ENCODE measurements around the gene MAB21L4.

MAB21L4 gene

DNA sequence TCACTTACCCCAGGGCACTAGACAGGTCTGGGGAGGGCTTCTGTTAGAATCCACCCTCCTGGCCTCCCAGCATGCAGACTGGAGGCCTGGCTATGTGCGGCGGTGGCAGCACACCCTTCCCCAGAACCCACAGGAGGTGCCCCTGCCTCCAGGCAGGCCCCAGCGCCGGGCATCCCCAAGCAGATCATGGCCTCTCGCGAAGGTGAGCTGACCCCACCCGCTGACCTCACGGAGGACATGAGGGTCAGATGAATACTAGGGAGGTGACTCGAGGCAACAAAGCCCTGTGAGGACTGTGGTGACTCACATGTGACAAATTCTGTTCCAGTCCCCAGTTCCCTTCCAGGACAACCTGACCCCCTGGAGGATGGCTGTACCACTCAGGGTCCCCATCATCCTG is 1.9 kb downstream of the MAB21L4 start:
- DNase-seq (ENCODE audit: low spot score): no peak

DNA sequence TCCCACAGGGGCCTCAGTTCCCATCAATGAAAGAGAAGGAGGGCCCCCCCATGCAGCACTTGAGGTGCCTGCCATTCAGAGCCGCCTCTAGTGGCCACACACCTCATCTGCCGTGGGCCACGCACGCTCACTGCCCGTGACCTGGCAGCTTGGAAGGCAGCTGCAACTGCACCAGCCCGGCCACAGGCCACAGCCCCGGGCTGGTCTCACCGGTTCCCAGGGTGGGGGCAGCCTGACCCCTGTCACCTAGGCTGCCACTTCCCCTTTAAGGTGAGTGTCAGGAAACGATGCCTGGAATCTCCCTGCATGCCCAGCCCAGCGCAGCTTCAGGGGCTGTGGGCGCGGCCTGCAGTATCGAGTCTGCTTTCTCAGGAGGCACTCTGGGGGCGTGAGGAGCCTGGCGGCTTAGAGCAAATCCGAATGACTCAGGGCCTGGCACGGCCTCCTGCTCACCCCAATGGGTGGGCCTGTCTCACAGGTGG is 2.6 kb downstream of the MAB21L4 start:
- no peak for DNase-seq (ENCODE audit: low spot score)

DNA sequence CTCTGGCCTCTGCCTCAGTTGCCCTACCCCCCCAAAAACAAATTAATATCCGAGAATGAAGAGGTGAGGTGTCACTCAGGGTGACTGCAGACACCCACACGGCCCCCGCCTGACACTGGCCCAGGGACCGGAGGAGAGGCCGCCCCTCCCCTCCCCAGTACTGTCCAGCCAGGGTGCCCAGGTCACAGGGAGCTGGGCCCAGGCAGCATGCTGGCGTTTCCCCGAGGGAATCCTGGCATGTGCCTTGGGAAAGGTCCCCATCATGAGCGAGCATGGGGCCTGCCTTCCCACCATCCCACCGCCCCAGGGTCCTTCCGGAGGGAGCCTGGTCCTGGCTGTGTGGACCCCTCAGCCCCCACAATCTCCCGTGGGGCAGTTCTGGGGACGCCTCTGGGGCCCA is 3.0 kb downstream of the MAB21L4 start:
- no peak for DNase-seq (ENCODE audit: low spot score)

DNA sequence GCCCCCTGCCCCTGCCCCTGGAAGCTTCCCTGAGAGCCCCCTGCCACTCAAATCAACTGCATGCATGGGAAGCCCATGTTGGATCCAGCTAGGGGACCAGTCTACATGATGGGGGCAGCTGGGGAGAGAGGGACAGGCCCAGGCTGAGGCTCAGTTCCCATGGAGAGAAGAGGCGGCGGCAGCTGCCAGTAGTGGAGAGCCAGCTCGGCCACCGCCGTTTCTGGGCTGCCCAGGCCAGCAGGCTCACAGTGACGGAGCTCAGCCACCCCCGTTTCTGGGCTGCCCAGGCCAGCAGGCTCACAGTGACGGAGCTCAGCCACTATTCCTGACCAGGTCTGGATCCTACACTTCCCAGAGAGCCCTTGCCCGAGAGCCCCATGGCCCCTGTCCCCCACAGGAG is 3.6 kb downstream of the MAB21L4 start:
- DNase-seq (ENCODE audit: low spot score): no peak

DNA sequence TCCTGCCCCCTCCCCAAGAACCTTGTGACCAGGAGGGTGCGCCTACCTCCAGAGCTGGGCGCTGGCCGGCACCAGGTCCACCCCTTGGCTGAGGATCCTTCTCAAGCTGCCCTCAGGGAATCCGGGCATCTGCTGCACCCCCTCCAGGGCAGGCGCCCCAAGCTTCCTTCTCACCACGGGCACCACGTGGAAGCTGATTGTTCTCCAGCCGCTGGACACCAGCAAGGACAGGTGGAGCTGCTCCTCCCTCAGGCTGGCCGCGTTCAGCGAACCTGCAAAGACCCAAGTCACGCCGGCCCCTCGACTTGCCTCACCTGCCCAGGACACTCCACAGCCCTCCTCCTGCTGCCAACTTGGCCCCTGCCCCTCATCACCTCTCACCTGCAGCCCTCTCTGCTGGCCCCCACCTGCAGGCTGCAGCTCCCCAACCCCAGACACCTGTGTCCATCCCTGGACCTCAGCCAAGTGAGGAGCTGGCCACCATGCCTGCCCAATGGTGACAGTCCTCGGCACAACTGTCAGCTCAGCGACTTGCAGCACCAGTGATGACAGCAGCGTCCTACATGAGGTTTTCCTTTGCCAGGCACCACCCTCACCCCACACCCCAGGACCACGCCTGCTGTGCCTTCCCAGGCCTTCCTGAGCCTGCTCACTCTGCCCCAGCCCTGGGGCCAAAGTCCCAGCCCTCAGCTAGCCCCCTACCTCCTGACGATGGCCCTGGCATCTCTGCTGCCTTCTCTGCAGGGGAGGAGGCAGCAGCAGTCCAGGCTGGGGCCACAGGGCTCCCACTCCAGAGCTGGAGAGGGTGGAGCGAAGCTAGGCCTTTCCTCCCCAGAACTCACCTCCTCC is 4.2 kb downstream of the MAB21L4 start:
- DNase-seq (ENCODE audit: low spot score): no peak

DNA sequence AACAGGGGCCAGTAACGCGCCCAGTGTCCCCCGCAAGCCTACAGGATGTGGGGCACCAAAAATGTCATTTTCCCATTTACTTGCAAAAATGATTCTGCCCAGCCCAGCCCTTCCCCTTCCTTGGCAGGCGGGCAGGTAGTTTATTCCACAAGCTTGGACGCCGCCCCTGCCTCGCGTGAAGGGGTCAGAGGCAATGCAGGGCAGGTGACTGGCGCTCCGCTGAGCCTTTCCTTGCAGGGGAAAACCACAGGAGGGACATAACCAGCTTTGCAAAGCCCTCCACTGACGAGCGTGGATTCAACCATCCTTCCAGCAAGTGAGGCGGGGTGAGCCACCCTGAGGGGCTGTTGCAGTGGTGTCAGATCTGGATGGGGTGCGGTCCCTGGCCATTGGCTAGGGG is 5.3 kb downstream of the MAB21L4 start:
- no peak for DNase-seq (ENCODE audit: low spot score)

DNA sequence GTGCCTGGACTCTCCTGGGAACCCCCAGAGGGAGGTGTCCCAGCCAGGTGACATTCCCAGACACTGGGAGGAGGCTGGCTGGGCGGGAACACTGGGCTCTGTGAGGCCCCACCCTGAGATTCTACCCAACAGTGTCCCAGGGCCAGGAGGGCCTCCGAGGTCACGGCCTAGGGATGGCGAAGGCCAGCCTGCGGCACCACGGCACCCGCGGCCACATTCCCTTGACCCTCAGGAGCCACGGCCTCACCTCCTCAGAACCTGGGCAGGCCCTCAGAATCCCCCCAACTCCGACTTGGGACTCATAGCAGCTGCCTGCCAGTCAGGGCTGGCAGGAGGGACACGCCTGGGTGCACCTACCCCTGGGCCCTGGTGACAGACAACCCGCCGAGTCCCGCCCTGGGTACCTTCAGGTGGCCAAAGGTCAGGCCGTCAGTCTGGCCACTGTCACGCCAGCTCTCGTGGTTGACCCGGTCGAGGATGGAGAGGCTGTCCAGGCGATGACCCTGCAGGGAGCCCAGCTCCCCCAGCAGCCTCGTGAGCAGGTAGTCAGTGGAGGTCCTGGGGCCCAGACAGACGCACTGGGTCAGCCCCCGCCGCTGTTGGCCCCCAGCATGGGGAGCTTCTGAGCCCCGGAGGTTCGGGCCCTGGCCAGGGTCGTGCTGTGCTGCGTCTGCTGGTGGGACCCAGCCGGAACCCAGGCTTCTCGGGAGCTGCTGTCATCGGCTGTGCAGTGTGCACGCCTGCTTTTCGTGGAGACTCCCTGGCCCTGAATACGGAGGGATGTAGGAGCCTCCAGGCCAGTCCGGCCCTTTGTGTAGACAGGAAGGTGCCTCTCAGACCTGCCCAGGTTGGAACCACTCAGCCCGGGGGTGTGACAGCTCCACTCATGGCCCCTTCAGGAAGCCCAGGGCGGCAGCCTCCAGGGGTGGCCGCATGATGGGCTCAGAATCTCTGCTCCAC is 6.1 kb downstream of the MAB21L4 start:
- no peak for DNase-seq (ENCODE audit: low spot score)

DNA sequence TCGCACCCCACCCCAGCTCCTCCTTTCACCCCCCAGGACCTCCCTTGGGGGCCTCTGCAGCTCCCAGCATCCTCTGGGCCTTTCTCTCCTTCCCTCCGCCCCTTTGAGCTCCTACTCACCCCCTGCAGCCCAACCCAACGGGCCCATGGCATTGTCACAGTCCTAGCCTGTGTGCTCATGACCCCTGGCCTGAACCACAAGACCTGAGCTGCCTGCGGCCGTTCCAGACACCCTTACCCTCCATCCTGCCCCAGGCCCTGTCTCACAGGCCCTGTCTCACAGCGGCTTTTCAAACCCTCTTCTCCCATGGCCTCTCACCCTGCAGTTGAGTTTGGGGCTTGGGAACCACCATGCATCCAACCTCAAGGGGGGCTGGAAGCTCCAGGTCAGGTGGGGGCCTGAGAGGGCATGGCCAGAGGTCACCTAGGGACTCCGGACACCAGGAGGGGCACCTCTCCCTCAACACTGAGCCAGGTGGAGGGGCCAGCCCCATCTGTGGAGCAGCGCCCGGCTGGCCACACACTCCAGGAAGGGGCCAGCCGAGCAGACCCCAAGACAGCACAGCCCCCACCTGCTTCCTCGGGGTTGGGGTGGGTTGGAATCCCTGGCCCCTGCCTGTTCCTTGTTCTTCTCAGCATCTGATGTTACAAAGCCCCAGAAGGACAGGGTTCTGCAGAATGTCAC is 6.9 kb downstream of the MAB21L4 start:
- DNase-seq (ENCODE audit: low spot score): no peak

DNA sequence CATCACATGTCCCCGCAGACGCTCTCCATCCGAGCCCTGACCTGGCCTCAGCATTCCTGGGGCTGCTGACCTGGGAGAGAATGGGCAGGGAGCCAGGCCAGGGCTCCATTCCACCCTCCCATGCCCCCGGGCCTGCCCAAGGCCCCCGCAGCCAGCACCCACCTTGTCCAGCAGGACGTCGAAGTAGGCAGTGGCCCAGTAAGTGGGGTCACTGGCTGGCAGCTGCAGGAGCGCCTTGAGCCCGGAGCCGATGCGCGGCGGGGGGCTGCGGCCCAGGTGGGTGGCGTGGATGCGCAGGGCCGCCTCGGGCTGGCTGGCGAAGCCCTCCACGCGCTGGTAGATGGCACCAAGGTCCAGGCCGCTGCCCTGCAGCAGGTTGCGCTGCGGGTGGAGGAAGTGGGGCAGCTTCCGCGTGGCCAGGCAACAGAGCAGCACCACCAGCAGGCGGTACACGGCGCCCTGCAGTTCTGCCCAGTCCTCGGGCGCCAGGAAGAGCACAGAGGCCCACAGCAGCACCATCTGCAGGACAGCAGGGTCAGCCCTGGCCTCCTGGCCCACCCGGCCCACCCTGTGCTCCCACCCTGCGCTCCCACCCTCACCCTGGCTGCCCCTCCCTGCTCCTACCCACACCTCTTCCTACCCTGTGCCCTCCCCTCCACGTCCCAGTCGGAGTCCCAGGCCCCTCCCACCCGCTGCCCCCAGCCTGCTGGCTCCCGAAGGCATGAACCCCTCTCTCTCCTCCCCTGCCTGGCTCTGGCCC is 7.6 kb downstream of the MAB21L4 start:
- DNase-seq (ENCODE audit: low spot score): no peak

DNA sequence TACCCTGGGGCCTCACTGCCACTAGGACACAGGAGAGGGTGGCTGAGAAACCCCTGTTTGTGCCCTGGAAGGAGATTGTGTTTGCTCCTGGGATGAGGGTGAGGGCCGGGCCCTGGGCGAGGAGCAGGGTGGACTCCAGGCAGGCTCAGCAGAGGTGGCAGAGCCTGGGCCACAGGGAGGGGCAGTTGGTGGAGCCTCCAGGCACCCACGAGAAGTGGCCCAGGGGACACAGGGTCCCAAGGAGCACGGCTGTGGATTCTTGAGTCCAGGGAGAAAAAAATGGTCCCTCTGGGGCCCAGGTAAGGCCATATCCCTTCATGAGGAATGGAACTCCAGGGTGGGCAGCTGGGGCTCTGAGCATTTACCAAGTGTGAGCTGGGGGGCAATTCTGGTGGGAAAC is 8.3 kb downstream of the MAB21L4 start:
- DNase-seq (ENCODE audit: low spot score): no peak

DNA sequence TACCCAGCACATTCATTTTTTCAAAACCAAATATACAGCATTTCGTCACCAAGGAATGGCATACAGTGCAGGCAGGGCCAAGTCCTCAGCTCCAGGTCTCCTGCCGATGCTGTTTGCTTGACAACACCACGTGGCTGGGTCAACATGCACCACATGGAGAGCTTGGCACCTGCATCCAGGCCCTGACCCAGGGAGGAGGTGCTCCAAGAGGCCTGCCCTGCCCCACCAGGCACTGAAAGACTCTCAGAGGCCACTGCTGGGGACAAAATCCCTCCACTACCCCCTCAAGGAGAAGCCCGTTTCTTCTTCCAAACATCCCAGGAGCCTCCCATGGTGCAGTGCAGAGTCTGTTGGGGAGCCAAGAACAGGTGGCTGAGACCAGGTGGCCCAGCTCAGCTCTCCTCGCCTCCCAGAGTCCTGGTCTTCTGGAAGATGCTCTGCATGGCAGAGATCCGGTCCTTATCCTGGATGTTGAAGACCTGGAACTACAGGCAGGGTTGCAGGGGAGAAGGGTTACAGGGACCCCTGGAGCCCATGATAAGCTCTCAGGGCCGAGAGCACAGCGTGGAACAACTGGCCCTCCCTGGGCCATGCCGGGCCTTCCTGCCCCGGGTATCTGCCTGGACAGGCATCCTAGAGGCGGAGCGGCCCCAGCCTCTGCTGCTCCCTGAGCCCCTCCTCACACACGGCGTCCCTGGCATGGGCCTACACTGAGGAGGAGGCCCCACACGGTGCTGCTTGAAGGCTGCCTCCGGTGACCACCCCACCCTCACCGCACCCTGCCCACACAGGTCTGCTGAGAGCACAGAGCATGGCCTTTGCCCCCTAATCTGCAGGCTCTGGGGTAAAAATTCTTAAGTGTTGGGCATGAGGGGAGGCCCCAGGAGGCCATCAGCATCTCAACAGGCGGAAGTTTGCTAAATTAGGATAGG is 9.0 kb downstream of the MAB21L4 start:
- no peak for DNase-seq (ENCODE audit: low spot score)

DNA sequence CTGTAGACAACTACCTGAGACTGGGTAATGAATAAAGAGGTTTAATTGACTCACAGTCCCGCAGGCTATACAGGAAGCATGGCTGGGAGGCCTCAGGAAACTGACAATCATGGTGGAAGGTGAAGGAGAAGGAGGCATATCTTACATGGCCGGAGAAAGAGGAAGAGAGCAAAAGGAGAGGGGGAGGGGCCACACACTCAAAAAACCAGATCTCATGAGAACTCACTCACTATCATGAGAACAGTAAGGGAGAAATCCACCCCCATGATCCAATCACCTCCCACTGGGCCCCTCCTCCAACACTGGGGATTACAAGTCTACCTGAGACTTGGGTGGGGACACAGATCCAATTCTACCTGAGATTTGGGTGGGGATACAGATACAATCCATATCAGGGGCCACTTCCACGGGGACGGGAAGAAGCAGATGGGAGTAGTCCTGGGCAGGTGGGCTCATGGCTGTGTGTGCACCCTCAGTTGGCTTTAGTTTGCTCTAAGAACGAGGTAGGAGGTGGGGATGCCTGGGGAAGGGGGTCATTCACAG is 9.9 kb downstream of the MAB21L4 start:
- no peak for DNase-seq (ENCODE audit: low spot score)

DNA sequence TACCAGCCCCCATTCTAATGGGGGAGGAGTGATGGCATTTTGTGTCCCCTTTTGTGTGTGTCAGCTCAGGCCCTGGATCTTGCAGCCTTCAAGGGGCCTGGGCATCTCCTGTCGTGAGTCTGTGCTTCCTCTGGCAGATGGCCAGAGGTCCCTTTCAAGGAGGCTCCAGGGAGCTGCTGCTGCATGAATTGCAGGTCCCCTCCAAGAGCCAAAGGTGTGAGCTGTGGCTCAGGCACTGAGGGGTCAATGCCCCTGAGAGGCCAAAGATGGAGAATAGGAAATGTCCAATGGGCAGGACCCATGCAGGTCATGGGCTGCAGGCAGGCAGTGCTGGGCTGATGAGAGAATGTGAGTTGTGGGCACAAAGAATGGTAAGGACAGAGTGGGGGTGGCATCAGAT is 10.4 kb downstream of the MAB21L4 start:
- DNase-seq (ENCODE audit: low spot score): no peak

DNA sequence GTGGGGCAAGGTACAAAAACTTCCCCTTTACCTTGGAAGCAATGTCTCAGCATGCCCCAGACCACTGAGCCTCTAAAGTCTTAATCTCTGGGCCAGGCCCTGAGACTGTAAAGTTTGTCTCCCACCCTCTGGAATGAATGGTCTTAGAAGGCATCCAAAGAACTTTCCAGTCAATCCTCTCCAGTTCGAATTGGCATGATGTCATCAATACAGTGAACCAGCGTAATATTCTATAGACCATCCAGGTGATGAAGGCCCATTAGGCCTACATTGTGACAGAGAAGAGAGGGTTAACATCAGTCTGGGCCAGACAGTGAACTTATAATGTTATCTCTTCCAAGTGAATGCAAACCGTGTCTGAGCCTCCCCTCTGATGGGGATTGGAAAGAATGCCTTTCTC is 11.2 kb downstream of the MAB21L4 start:
- DNase-seq (ENCODE audit: low spot score): no peak

DNA sequence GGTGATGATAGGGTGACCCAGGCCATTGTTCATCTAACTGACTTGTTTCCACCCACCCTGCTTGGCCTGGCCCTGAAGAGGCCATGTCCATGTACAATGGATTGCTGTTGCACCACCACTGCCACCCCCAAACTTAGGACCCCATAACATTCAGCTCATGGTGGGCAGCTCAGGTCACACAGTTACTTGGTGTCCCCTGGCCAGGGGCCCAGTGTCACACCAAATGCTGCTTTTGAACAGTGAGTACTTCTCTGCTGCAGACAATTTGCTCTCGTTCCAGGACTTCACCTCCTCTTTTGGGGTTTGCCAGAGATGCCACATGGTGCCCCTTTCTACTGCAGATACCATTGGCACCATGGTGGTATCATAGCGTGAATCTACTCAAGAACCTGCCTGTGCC is 11.7 kb downstream of the MAB21L4 start:
- DNase-seq (ENCODE audit: low spot score): no peak

DNA sequence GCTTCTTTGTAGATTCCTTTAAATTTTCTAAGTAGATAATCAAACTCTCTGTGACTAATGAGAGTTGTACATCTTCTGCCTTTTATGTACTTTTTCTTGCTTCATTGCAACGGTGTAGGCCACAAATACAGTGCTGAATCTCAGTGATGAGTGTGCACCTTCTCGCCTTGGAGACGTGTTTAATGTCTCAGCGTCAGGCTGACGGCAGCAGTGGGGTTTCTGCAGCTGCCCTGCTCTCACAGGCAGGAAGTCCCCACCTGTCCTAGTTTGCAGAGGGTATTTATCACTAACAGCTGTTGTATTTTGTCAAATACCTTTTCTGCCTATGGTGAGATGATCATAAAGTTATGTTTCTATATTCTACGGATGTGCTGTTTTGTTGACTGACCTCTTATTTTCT is 14.0 kb downstream of the MAB21L4 start:
- no peak for DNase-seq (ENCODE audit: low spot score)

DNA sequence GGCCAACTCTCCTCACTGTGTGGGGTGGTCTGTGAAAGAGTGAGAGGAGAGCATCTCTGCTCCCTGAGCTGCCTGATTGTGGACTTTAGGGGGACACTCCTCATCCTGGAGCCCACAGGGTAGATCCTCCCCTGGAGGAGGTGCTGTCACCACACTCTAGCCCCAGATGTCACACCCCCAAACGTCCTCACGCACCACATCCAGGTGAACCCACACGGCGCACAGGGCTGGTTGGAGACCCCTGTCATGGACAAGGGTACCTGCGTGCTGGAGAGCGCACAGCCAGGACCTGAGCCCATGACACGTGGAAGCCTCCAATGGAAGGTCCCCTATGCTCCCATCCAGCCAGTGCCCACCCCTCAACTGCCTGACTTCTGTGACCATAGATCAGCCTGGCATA is 16.9 kb downstream of the MAB21L4 start:
- no peak for DNase-seq (ENCODE audit: low spot score)

DNA sequence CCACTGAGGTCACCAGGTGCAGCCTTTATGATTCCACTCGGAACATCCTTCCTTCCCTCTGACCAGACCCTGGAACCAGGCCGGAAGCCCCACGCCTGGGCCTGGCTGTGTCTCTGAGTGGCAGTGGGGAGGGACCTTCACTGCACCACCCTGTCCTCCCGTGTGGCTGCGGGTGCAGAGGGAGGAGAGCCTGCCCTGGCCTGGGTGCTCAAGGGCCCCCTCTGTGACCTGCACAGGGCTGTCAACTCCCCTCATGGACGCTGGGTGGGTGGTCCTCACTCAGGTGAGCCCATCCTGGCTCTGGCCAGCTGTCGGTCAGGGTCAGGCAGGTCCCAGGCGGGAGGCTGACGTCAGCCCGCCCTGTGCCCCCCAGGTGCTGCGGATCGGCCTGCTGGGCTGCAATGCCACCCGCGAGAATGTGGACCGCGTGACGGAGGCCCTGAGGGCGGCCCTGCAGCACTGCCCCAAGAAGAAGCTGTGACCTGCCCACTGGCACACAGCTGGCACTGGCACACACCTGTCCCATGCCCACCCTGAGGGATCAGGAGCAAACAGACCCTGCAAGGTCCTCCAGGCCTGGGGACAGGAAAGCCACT is 17.5 kb downstream of the MAB21L4 start:
- DNase-seq (ENCODE audit: low spot score): no peak

DNA sequence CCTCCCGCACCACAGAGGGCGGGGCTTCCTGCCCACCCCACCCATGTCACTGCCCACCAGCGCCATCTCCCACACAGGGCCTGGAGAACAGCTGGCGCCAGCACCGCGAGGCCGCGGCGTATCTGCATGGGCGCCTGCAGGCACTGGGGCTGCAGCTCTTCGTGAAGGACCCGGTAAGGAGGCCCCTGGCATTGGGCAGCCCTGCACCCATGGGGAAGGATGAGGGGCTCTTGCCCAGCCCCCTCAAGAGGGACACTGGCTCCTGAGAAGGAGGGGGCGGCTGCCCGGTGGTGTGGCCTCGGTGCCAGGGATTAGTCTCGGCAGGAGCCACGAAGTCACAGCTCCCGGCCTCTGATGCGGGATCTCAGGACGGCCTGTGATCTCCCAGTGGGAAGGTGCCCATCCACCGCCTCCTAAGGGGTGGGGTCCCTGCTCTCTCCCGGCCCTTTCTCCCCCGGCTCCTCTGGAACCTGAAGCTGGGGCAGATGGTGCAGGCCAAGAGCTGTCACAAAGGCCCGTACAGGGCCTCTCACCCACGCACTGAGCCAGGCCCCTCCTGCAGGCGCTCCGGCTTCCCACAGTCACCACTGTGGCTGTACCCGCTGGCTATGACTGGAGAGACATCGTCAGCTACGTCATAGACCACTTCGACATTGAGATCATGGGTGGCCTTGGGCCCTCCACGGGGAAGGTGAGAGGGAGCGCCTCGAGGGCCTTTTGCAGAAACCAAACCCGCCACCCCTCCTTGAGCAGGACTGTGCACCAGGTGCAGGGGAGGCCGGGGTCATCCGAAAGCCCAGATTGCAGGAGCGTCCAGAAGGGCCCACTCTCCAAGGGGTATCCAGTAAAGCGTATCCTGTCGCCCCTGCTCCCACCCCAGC is 18.3 kb downstream of the MAB21L4 start:
- DNase-seq (ENCODE audit: low spot score): no peak

Measured in GM03348 (cell line).